Liver (tissue), 9 donors: Measurements from ENCODE around the gene TWIST1. TPM values are rescaled to one million over a fixed set of nuclear protein-coding genes. Genes with fewer than 3 reads are reported as not detected.

Experiments used
- DNase-seq: peaks from one replicate; pipeline ENCODE4 v3.0.0-alpha.2; 2017; ENCODE audit warnings: low spot score
- H3K27ac ChIP-seq, 2 donors: one replicate each; pipeline ENCODE4 v1.7.0; 2013; ENCODE audit warnings: inconsistent platforms in 2 of 2, low read length in 2 of 2, control low read depth in 1 of 2, low read depth in 1 of 2, mild to moderate bottlenecking in 1 of 2
- H3K27me3 ChIP-seq, 4 donors: one replicate each; pipeline versions ENCODE4 v1.6.1 to v1.7.0; 2013; ENCODE audit warnings: low read length in 3 of 4, inconsistent platforms in 1 of 4, mild to moderate bottlenecking in 1 of 4, moderate library complexity in 1 of 4; ENCODE audit not compliant: control insufficient read depth in 4 of 4, insufficient read depth in 4 of 4
- H3K36me3 ChIP-seq, 4 donors: one replicate each; pipeline versions ENCODE4 v1.6.1 to v1.7.0; 2013; ENCODE audit warnings: low read length in 3 of 4, mild to moderate bottlenecking in 3 of 4, low read depth in 1 of 4, moderate library complexity in 1 of 4; ENCODE audit not compliant: control insufficient read depth in 4 of 4, insufficient read depth in 3 of 4
- H3K4me1 ChIP-seq, 4 donors: one replicate each; pipeline versions ENCODE4 v1.6.1 to v1.7.0; 2013; ENCODE audit warnings: low read length in 3 of 4, mild to moderate bottlenecking in 3 of 4, moderate library complexity in 1 of 4; ENCODE audit not compliant: control insufficient read depth in 4 of 4, insufficient read depth in 4 of 4
- H3K4me3 ChIP-seq, 3 donors: one replicate each; pipeline versions ENCODE4 v1.6.1 to v1.7.0; 2013; ENCODE audit warnings: low read length in 3 of 3, control low read depth in 1 of 3, low read depth in 1 of 3, mild to moderate bottlenecking in 1 of 3
- H3K9ac ChIP-seq, 2 donors: one replicate each; pipeline ENCODE4 v1.7.0; 2013; ENCODE audit warnings: low read length in 2 of 2, mild to moderate bottlenecking in 2 of 2, moderate library complexity in 2 of 2, control low read depth in 1 of 2, low read depth in 1 of 2
- H3K9me3 ChIP-seq, 4 donors: one replicate each; pipeline versions ENCODE4 v1.6.1 to v1.7.0; 2013; ENCODE audit warnings: low read length in 3 of 4; ENCODE audit not compliant: control insufficient read depth in 4 of 4
- ATF3 ChIP-seq: IDR thresholded peaks from 2 replicates; pipeline ENCODE4 v1.6.1; 2016; ENCODE audit warnings: antibody characterized with exemption
- CTCF ChIP-seq: fragments of 150-350 bp; IDR thresholded peaks from 2 replicates; pipeline ENCODE4 v1.5.1; 2017; ENCODE audit warnings: improper control_type of control experiment, low read depth, low read length; ENCODE audit not compliant: missing input control
- EGR1 ChIP-seq, 2 donors: IDR thresholded peaks; 2 replicates each; pipeline ENCODE4 v1.6.1; 2016 to 2018; ENCODE audit warnings: antibody characterized with exemption in 2 of 2, low read depth in 2 of 2
- FOXA1 ChIP-seq: IDR thresholded peaks from 2 replicates; pipeline ENCODE4 v1.6.1; 2016; ENCODE audit warnings: antibody characterized with exemption
- FOXA2 ChIP-seq: IDR thresholded peaks from 2 replicates; pipeline ENCODE4 v1.6.1; 2016; ENCODE audit warnings: antibody characterized with exemption
- GABPA ChIP-seq, 2 donors: IDR thresholded peaks in 1 of 2; conservative IDR thresholded peaks in 1 of 2; 2 replicates each; pipeline ENCODE4 v1.6.1; 2016; ENCODE audit warnings: antibody characterized with exemption in 2 of 2, mild to moderate bottlenecking in 1 of 2, moderate library complexity in 1 of 2
- HNF4A ChIP-seq, 2 donors: conservative IDR thresholded peaks; 2 replicates each; pipeline ENCODE4 v1.6.1; 2016; ENCODE audit warnings: antibody characterized with exemption in 2 of 2, mild to moderate bottlenecking in 2 of 2
- HNF4G ChIP-seq: IDR thresholded peaks from 2 replicates; pipeline ENCODE4 v1.6.1; 2016; ENCODE audit warnings: antibody characterized with exemption
- JUND ChIP-seq, 2 donors: IDR thresholded peaks; 2 replicates each; pipeline ENCODE4 v1.6.1; 2016; ENCODE audit warnings: antibody characterized with exemption in 2 of 2
- MAX ChIP-seq: IDR thresholded peaks from 2 replicates; pipeline ENCODE4 v1.6.1; 2016; ENCODE audit warnings: antibody characterized with exemption
- NR2F2 ChIP-seq: IDR thresholded peaks from 2 replicates; pipeline ENCODE4 v1.6.1; 2016; ENCODE audit warnings: antibody characterized with exemption
- RAD21 ChIP-seq, 2 donors: IDR thresholded peaks; 2 replicates each; pipeline ENCODE4 v1.6.1; 2016; ENCODE audit warnings: antibody characterized with exemption in 2 of 2, mild to moderate bottlenecking in 2 of 2
- REST ChIP-seq: IDR thresholded peaks from 2 replicates; pipeline ENCODE4 v1.6.1; 2016; ENCODE audit warnings: antibody characterized with exemption, mild to moderate bottlenecking
- RXRA ChIP-seq, 2 donors: IDR thresholded peaks; 2 replicates each; pipeline ENCODE4 v1.6.1; 2017 to 2018; ENCODE audit warnings: antibody characterized with exemption in 2 of 2, mild to moderate bottlenecking in 1 of 2
- SP1 ChIP-seq: IDR thresholded peaks from 2 replicates; pipeline ENCODE4 v1.6.1; 2018; ENCODE audit warnings: antibody characterized with exemption, mild to moderate bottlenecking
- TAF1 ChIP-seq: conservative IDR thresholded peaks from 2 replicates; pipeline ENCODE4 v1.6.1; 2016; ENCODE audit warnings: antibody characterized with exemption, mild to moderate bottlenecking
- ZBTB33 ChIP-seq: IDR thresholded peaks from 2 replicates; pipeline ENCODE4 v1.6.1; 2016; ENCODE audit warnings: antibody characterized with exemption
- WGBS: extraction: QIAGEN DNeasy Blood & Tissue Kit; methylation state at CpG from one replicate; pipeline ENCODE4 v1.1.7; 2013; 5-methylcytosine and 5-hydroxymethylcytosine counted together
- polyA plus RNA-seq, 2 donors: library from polyadenylated mRNA; stranded (reverse) in 1 of 2; unstranded in 1 of 2; fragments of 200-250 nt in 1 of 2; fragments of >200 nt in 1 of 2; fragmentation: Nextera tagmentation in 1 of 2; extraction: Ambion mirVana in 1 of 2; gene quantifications; one replicate each; pipeline versions ENCODE4 v1.2.1 to v1.2.3, GENCODE V29; 2013 to 2015
- total RNA-seq, 2 donors: library from RNA; depleted of rRNA; stranded (reverse); fragments of >200 nt; gene quantifications; one replicate each; pipeline ENCODE4 v1.2.3, GENCODE V29; 2014
- donor health status: healthy.
- donor health status: healthy.
- donor health status: healthy.
- donor health status: healthy.
- donor health status: healthy.

TWIST1 gene
- total and polyA plus RNA-seq, 4 donors, result 0.15 to 0.19 (median 0.17) TPM; not detected in 1

GRCh38 chr7:19139706-19140327 is 22.4 kb upstream of the TWIST1 start (continued):
- TF ChIP-seq GABPA (IDR thresholded peaks at IDR 0.05 in 1 of 2, conservative IDR thresholded peaks at IDR 0.05 in 1 of 2), result no peak
- TF ChIP-seq FOXA2, result no peak
- no peak for TF ChIP-seq FOXA1
- no peak for TF ChIP-seq JUND (IDR thresholded peaks at IDR 0.05)

- no peak for DNase-seq
- TF ChIP-seq SP1, result no peak
- TF ChIP-seq RXRA (IDR thresholded peaks at IDR 0.05), result no peak
- no peak for TF ChIP-seq JUND (IDR thresholded peaks at IDR 0.05)
- TF ChIP-seq FOXA1, result no peak
- TF ChIP-seq HNF4G, result no peak
- no peak for TF ChIP-seq HNF4A (conservative IDR thresholded peaks at IDR 0.05)
- TF ChIP-seq TAF1, result no peak
- no peak for TF ChIP-seq CTCF
- no peak for TF ChIP-seq NR2F2
- TF ChIP-seq REST, result no peak
- no peak for TF ChIP-seq ZBTB33
- TF ChIP-seq MAX, result no peak
- no peak for TF ChIP-seq RAD21 (IDR thresholded peaks at IDR 0.05)
- TF ChIP-seq FOXA2, result no peak
- no peak for TF ChIP-seq ATF3
- no peak for TF ChIP-seq EGR1 (IDR thresholded peaks at IDR 0.05; ENCODE audit: low read depth in 2 of 2)
- Histone ChIP-seq H3K4me3 (no peak overlapping the region), H3K9ac (no peak overlapping the region), H3K27me3 (peaks cover 0 to 3% (median 0%) of the 10 kb centered on the region in 4 donors), H3K36me3 (no peaks in the 10 kb centered on the region), H3K4me1 (no peaks in the 10 kb centered on the region), H3K9me3 (no peaks in the 10 kb centered on the region), H3K27ac (no peak overlapping the region)
- WGBS, result 58% methylated on average over 4 of the region's 4 CpGs
Measured at GRCh38 chr7:19133886-19134285, 16.4 kb upstream of the TWIST1 start.
